Measurements from ENCODE around the gene POLR3B.

DNA sequence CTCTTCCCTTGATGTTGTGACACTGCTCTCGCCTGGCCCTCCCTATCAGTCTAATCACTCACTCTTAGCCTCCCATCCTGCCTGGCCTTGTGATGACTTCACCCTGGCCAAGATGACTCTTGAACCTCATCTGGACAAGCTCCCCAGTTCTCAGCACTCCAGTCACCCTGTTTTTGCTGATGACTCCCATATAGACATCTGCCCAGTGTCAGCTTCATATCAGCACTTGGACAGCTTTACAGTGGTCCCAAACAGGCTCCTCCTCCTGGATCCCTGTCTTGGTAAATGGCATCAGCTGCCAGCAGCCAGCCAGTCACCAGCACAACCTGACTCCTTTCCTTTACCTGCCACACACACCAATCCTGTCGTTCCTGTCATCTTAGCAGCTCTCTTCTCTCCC is 104.2 kb downstream of the POLR3B start:
- TF ChIP-seq, protein P1, sequence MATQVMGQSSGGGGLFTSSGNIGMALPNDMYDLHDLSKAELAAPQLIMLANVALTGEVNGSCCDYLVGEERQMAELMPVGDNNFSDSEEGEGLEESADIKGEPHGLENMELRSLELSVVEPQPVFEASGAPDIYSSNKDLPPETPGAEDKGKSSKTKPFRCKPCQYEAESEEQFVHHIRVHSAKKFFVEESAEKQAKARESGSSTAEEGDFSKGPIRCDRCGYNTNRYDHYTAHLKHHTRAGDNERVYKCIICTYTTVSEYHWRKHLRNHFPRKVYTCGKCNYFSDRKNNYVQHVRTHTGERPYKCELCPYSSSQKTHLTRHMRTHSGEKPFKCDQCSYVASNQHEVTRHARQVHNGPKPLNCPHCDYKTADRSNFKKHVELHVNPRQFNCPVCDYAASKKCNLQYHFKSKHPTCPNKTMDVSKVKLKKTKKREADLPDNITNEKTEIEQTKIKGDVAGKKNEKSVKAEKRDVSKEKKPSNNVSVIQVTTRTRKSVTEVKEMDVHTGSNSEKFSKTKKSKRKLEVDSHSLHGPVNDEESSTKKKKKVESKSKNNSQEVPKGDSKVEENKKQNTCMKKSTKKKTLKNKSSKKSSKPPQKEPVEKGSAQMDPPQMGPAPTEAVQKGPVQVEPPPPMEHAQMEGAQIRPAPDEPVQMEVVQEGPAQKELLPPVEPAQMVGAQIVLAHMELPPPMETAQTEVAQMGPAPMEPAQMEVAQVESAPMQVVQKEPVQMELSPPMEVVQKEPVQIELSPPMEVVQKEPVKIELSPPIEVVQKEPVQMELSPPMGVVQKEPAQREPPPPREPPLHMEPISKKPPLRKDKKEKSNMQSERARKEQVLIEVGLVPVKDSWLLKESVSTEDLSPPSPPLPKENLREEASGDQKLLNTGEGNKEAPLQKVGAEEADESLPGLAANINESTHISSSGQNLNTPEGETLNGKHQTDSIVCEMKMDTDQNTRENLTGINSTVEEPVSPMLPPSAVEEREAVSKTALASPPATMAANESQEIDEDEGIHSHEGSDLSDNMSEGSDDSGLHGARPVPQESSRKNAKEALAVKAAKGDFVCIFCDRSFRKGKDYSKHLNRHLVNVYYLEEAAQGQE (IDR thresholded peaks at IDR 0.05), result no peak
- TF ChIP-seq NR2F2 (IDR thresholded peaks at IDR 0.05), result no peak
- TF ChIP-seq, protein P2, sequence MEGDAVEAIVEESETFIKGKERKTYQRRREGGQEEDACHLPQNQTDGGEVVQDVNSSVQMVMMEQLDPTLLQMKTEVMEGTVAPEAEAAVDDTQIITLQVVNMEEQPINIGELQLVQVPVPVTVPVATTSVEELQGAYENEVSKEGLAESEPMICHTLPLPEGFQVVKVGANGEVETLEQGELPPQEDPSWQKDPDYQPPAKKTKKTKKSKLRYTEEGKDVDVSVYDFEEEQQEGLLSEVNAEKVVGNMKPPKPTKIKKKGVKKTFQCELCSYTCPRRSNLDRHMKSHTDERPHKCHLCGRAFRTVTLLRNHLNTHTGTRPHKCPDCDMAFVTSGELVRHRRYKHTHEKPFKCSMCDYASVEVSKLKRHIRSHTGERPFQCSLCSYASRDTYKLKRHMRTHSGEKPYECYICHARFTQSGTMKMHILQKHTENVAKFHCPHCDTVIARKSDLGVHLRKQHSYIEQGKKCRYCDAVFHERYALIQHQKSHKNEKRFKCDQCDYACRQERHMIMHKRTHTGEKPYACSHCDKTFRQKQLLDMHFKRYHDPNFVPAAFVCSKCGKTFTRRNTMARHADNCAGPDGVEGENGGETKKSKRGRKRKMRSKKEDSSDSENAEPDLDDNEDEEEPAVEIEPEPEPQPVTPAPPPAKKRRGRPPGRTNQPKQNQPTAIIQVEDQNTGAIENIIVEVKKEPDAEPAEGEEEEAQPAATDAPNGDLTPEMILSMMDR (IDR thresholded peaks at IDR 0.05; ENCODE audit: low read depth, low read length, missing input control), result no peak
- TF ChIP-seq YY1 (IDR thresholded peaks at IDR 0.05), result no peak
- TF ChIP-seq, protein P3, sequence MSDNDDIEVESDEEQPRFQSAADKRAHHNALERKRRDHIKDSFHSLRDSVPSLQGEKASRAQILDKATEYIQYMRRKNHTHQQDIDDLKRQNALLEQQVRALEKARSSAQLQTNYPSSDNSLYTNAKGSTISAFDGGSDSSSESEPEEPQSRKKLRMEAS (IDR thresholded peaks at IDR 0.05), result no peak
- TF ChIP-seq TAF1 (conservative IDR thresholded peaks at IDR 0.05), result no peak
- TF ChIP-seq, protein P4, sequence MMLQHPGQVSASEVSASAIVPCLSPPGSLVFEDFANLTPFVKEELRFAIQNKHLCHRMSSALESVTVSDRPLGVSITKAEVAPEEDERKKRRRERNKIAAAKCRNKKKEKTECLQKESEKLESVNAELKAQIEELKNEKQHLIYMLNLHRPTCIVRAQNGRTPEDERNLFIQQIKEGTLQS (IDR thresholded peaks at IDR 0.05), result no peak

Measured in liver (tissue), 3 donors.